ENCODE results near the gene RAC3. TPM values are rescaled to one million over a fixed set of nuclear protein-coding genes. Genes with fewer than 3 reads are reported as not detected.
A peak's percentile ranks its signal among the peaks of the same experiment; 100 is the strongest.

Gene RAC3
- total RNA-seq, 1 experiment from 2014 or later: 120 TPM

DNA sequence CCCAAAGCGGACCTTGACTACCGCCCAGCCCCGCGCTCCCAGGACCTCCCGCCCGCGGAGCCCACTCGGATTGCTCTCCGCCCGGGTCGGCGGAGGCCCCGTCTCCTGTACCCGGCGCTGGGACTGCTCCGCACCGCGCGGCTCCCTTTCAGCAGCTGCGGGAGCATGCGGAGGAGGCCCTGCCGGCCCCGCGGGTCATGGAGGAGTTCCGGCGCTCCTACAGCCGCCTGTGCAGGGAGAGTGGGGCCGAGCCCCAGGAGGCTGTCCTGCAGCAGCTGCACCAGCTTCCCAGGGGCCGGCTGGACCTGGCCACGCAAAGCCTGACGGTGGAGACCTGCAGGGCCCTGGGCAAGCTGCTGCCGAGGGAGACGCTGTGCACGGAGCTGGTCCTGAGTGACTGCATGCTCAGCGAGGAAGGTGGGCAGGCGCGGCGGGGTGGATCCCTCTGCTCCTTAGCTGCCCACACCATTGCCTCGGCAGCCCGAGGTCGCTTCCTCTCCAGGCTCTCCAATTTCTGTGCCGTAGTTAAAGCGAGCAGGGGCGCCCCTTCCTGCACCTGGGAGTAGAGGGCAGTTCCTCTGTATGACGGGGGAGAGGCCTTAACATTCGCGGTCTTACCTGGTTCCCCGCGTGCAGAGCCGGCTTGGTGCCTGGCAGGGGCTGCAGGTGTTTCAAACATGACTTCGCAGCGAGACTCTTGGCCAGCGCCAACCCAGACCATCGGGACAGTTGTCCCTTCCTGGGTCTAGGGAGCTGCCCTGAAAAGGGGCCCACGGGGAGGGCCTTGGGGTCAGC lies 7.8 kb upstream of the RAC3 start:
- POLR2A ChIA-PET: interaction anchor here (0.6 to 1.9 kb wide), 14 partner anchors 8 to 358 kb away, joined by 3 to 6 read pairs (median 4); partner anchors contain the start of genes DCXR, MAFG and RAC3
- no TSS peak for BruUV-seq (replicated peaks)
- CTCF ChIA-PET: interaction anchor here (0.6 to 5.3 kb wide), 13 partner anchors 7 to 289 kb away, joined by 3 to 151 read pairs (median 7); partner anchors contain the start of genes ARHGDIA, DCXR, NOTUM and PCYT2
- peaks cover 46% of the 10 kb centered on the region for H3K79me2 ChIP-seq (ENCODE audit: insufficient read depth, low read length)
- RAD21 ChIA-PET (ENCODE audit: low non-redundant PET in 1 of 2, low total read pairs in 2 of 2, uncharacterized antibody in 2 of 2, unreplicated experiment in 2 of 2): interaction anchor here (0.5 to 5.3 kb wide), 8 partner anchors 14 to 131 kb away, joined by 3 to 50 read pairs (median 8); partner anchors contain the start of genes NOTUM (in 2 of the 2) and DCXR (in 1 of the 2)
- no peaks in the 10 kb centered on the region for H3K9me2 ChIP-seq (ENCODE audit: insufficient read depth)
- peaks cover 25 to 42% of the 10 kb centered on the region in 2 experiments for H3K4me1 ChIP-seq (ENCODE audit: control insufficient read depth in 1 of 2, insufficient read depth in 2 of 2, low read length in 2 of 2)
- H3K4me3 ChIP-seq (replicated peaks in 1 of 2; ENCODE audit: low read depth in 1 of 2, low read length in 2 of 2): peak overlapping the region; percentile 89 to 97
- H3K36me3 ChIP-seq (ENCODE audit: control insufficient read depth in 1 of 2, insufficient read depth in 2 of 2, low read length in 2 of 2): peaks cover 0 to 3% of the 10 kb centered on the region in 2 experiments; a peak in 1 of 4 replicates
- peaks cover 4% of the 10 kb centered on the region; the same call in 1 of the 2 replicates for H4K20me1 ChIP-seq (ENCODE audit: insufficient read depth)
- intact Hi-C loops (cut with micrococcal nuclease): loop anchor here (1.0 to 5.0 kb wide), 3 partner anchors 8 to 729 kb away; partner anchors contain the start of genes PCYT2, RAC3 and TBCD
- peak overlapping the region; percentile 87 for H3K27ac ChIP-seq (ENCODE audit: low read depth, low read length)
- H3K9me3 ChIP-seq (ENCODE audit: control insufficient read depth in 1 of 2, insufficient read depth in 1 of 2, low read depth in 1 of 2, low read length in 2 of 2): no peaks in the 10 kb centered on the region
- no peak overlapping the region for H2AFZ ChIP-seq (ENCODE audit: low read depth, low read length, poor library complexity, severe bottlenecking)
- peak; percentile 86; the same call in 1 of the 2 replicates for TF ChIP-seq ZFX (IDR thresholded peaks at IDR 0.05)
- TF ChIP-seq EGR1 (IDR thresholded peaks at IDR 0.05; ENCODE audit: low read depth): no peak
- no peak for TF ChIP-seq POLR2AphosphoS5 (IDR thresholded peaks at IDR 0.05; ENCODE audit: low read depth, low read length)
- DNase-seq (ENCODE audit: low read depth, low spot score) (no peak), ATAC-seq (peak; percentile 2)
- H3K4me2 ChIP-seq (ENCODE audit: low read length): peak overlapping the region; percentile 99
- H3K27me3 ChIP-seq (ENCODE audit: insufficient read depth, low read length): no peaks in the 10 kb centered on the region
- peak overlapping the region; percentile 90 for H3K9ac ChIP-seq (ENCODE audit: low read length)

DNA sequence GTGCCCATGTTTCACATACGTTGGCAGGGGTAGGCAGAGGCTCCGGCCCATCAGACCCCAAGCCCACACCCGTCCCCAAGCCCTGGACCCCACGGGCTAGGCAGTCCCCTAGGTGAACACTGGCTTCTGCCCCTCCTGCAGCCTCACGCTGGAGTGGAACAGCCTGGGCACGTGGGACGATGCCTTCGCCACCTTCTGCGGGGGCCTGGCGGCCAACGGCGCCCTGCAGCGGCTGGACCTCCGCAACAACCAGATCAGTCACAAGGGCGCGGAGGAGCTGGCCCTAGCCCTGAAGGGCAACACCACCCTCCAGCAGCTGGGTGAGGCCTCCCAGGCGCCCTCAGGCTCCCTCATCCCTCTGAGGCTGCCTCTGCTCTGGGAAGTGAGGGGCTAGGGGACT lies 6.6 kb upstream of the RAC3 start:
- TF ChIP-seq REST (IDR thresholded peaks at IDR 0.05; ENCODE audit: low read depth) (no peak), EZH2 (IDR thresholded peaks at IDR 0.05) (no peak), CEBPB (IDR thresholded peaks at IDR 0.05; ENCODE audit: low read depth) (no peak), SRF (IDR thresholded peaks at IDR 0.05; ENCODE audit: low read depth) (no peak), ELF1 (IDR thresholded peaks at IDR 0.05; ENCODE audit: borderline replicate concordance, low read depth) (no peak), CTCF (IDR thresholded peaks at IDR 0.05 in 2 of 3, conservative IDR thresholded peaks at IDR 0.05 in 1 of 3; ENCODE audit: borderline replicate concordance in 1 of 3, insufficient read depth in 1 of 3, low read depth in 2 of 3, low read length in 2 of 3) (no peak), EGR1 (IDR thresholded peaks at IDR 0.05; ENCODE audit: low read depth) (no peak), SIN3A (IDR thresholded peaks at IDR 0.05; ENCODE audit: low read depth) (no peak), JUND (IDR thresholded peaks at IDR 0.05) (no peak)
- BruUV-seq (replicated peaks): no TSS peak
- ChIA-PET CTCF (no interaction called here), POLR2A (no interaction called here), RAD21 (ENCODE audit: low non-redundant PET in 1 of 2, low total read pairs in 2 of 2, uncharacterized antibody in 2 of 2, unreplicated experiment in 2 of 2) (no interaction called here)
- Histone ChIP-seq H3K4me2 (ENCODE audit: low read length) (peak overlapping the region; percentile 99), H3K79me2 (ENCODE audit: insufficient read depth, low read length) (peaks cover 41% of the 10 kb centered on the region), H3K27ac (ENCODE audit: low read depth, low read length) (peak overlapping the region; percentile 87; the same call in 1 of the 2 replicates), H3K4me3 (replicated peaks in 1 of 2; ENCODE audit: low read depth in 1 of 2, low read length in 2 of 2) (0 out of 4 replicates have a peak overlapping the region, but pooled peaks of 1 of the 2 experiments have one; percentile 4), H3K36me3 (ENCODE audit: control insufficient read depth in 1 of 2, insufficient read depth in 2 of 2, low read length in 2 of 2) (no peaks in the 10 kb centered on the region; a peak in 1 of 4 replicates), H4K20me1 (ENCODE audit: insufficient read depth) (peaks cover 4% of the 10 kb centered on the region; the same call in 1 of the 2 replicates), H3K9me3 (ENCODE audit: control insufficient read depth in 1 of 2, insufficient read depth in 1 of 2, low read depth in 1 of 2, low read length in 2 of 2) (no peaks in the 10 kb centered on the region), H3K4me1 (ENCODE audit: control insufficient read depth in 1 of 2, insufficient read depth in 2 of 2, low read length in 2 of 2) (peaks cover 15 to 33% of the 10 kb centered on the region in 2 experiments), H3K9ac (ENCODE audit: low read length) (no peak overlapping the region), H3K9me2 (ENCODE audit: insufficient read depth) (no peaks in the 10 kb centered on the region), H2AFZ (ENCODE audit: low read depth, low read length, poor library complexity, severe bottlenecking) (no peak overlapping the region), H3K27me3 (ENCODE audit: insufficient read depth, low read length) (no peaks in the 10 kb centered on the region)
- intact Hi-C loops (cut with micrococcal nuclease): loop anchor here (5.0 kb wide), 2 partner anchors 113 to 727 kb away; partner anchors contain the start of genes PCYT2 and TBCD
- DNase-seq (ENCODE audit: low read depth, low spot score) (no peak), ATAC-seq (no peak)
